ENCODE measurements around the gene IFRD2. TPM values are rescaled to one million over a fixed set of nuclear protein-coding genes. Genes with fewer than 3 reads are reported as not detected.

Gene IFRD2
- total and polyA plus RNA-seq, 2 of the 13 experiments (the other 11 are each of a cell fraction or from before 2014, with no cell fraction given) = 32.8 to 96.1 TPM

DNA sequence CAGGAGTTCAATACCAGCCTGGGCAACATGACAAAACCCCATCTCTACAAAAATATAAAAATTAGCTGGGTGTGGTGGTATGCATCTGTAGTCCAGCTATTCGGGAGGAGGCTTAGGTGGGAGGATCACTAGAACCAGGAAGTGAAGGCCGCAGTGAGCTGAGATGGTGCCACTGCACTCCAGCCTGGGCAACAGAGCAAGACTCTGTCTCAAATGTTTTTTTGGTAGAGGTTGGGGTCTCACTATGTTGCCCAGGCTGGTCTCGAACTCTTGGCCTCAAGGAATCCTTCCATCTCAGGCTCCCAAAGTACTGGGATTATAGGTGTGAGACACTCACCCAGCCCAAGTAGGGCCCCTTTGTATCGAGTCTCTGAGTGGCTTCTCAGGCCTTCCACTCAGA lies 1.9 kb upstream of the IFRD2 start (continued):
- TF ChIP-seq, protein P1, sequence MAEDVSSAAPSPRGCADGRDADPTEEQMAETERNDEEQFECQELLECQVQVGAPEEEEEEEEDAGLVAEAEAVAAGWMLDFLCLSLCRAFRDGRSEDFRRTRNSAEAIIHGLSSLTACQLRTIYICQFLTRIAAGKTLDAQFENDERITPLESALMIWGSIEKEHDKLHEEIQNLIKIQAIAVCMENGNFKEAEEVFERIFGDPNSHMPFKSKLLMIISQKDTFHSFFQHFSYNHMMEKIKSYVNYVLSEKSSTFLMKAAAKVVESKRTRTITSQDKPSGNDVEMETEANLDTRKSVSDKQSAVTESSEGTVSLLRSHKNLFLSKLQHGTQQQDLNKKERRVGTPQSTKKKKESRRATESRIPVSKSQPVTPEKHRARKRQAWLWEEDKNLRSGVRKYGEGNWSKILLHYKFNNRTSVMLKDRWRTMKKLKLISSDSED (CRISPR knock-in tag; IDR thresholded peaks at IDR 0.05) = no peak
- TF ChIP-seq ZC3H13 (CRISPR knock-in tag; IDR thresholded peaks at IDR 0.05) = no peak

DNA sequence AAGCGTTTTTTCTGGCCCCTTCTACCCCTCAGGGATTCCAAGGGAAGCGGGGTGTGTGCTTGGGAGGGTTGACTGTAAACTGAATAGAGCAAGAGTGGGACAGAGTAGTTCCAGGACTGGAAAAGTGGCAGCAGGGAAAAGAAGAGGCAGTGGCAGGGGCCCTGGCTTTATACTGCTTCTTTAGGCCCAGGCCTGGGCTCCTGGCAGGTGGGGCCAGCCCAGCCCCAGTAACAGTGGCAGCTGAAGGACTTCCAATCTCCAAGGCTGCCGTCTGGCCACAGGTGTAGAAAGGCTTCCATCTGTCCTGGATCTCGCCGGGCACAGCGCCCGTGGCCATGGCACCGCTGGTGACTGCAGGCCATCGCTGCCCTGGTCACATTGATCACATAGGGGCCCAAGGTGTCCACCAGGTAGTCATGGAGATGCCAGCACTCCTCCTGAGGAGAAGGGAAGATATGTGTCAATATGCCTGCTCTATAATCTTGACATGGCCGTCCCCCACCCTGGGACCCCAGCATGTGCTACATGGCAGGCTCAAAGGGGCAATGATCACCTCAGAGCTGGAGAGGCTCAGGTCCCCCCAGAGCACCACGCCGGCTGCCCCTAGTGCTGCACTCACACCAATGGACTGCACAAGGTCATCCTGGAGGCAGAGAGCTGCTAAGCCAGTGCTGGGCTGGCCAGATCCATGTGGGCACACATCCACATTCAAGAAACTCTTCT lies 1.0 kb upstream of the IFRD2 start:
- POLR2A ChIA-PET = interaction anchor here (1.2 to 3.4 kb wide), 8 partner anchors 9 to 91 kb away, joined by 4 to 36 read pairs (median 15); partner anchors contain the start of genes HYAL1 and LSMEM2
- Histone ChIP-seq H2AFZ (ENCODE audit: low read length) (no peak overlapping the region), H3K79me2 (ENCODE audit: insufficient read depth, low read length) (peaks cover 16% of the 10 kb centered on the region), H3K9ac (ENCODE audit: insufficient read depth, low read depth, low read length) (peak overlapping the region; percentile 82), H3K4me2 (ENCODE audit: low read depth, low read length) (peak overlapping the region; percentile 98), H3K27ac (ENCODE audit: extremely low read length, insufficient read depth, low read length) (peak overlapping the region; percentile 72), H3K36me3 (replicated peaks in 1 of 2; ENCODE audit: control insufficient read depth in 1 of 2, insufficient read depth in 2 of 2, low read length in 2 of 2) (peaks cover 19 to 25% of the 10 kb centered on the region in 2 experiments), H3K9me3 (ENCODE audit: low read length) (no peaks in the 10 kb centered on the region), H3K27me3 (ENCODE audit: control insufficient read depth in 1 of 2, insufficient read depth in 2 of 2, low read length in 2 of 2) (no peaks in the 10 kb centered on the region), H3K4me1 (ENCODE audit: insufficient read depth, low read length) (peaks cover 41% of the 10 kb centered on the region), H4K20me1 (ENCODE audit: insufficient read depth, low read length) (no peaks in the 10 kb centered on the region), H3K4me3 (replicated peaks in 1 of 3; ENCODE audit: insufficient read depth in 1 of 3, low read depth in 2 of 3, low read length in 3 of 3) (peak overlapping the region; percentile 46 to 85 (median 54))
- no peak for FAIRE-seq
- no peak for DNase-seq (ENCODE audit: low spot score)
- 49% methylated on average over 4 of the region's 12 CpGs for WGBS (ENCODE audit: low lambda C conversion rate)
- CTCF ChIA-PET (ENCODE audit: low intra/inter-chr PET ratio, low total read pairs) = interaction anchor here (1.9 kb wide), 1 partner anchor 31 kb away, joined by 4 read pairs; no protein-coding TSS in a partner anchor
- intact Hi-C loops (cut with micrococcal nuclease; ENCODE audit: unreplicated experiment) (no loop called here), in situ Hi-C loops (cut with HindIII; ENCODE audit: extremely low pct_ligation_motif_present, low pct_unique_long_range_greater_than_20kb) (no loop called here)
- TF ChIP-seq ZC3H13 (CRISPR knock-in tag; IDR thresholded peaks at IDR 0.05) (0 out of 2 replicates have a peak, but pooled peaks have one; percentile 22), AHR (CRISPR knock-in tag; IDR thresholded peaks at IDR 0.05) (no peak), POLR2AphosphoS2 (IDR thresholded peaks at IDR 0.05; ENCODE audit: low read depth, low read length) (no peak)
- TF ChIP-seq, protein P2, sequence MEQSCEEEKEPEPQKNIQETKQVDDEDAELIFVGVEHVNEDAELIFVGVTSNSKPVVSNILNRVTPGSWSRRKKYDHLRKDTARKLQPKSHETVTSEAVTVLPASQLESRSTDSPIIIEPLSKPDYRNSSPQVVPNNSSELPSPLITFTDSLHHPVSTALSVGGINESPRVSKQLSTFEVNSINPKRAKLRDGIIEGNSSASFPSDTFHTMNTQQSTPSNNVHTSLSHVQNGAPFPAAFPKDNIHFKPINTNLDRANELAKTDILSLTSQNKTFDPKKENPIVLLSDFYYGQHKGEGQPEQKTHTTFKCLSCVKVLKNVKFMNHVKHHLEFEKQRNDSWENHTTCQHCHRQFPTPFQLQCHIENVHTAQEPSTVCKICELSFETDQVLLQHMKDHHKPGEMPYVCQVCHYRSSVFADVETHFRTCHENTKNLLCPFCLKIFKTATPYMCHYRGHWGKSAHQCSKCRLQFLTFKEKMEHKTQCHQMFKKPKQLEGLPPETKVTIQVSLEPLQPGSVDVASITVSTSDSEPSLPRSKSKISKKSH (CRISPR knock-in tag; IDR thresholded peaks at IDR 0.05; ENCODE audit: borderline replicate concordance) = 0 out of 2 replicates have a peak, but pooled peaks have one; percentile 35
- TF ChIP-seq, protein P3, sequence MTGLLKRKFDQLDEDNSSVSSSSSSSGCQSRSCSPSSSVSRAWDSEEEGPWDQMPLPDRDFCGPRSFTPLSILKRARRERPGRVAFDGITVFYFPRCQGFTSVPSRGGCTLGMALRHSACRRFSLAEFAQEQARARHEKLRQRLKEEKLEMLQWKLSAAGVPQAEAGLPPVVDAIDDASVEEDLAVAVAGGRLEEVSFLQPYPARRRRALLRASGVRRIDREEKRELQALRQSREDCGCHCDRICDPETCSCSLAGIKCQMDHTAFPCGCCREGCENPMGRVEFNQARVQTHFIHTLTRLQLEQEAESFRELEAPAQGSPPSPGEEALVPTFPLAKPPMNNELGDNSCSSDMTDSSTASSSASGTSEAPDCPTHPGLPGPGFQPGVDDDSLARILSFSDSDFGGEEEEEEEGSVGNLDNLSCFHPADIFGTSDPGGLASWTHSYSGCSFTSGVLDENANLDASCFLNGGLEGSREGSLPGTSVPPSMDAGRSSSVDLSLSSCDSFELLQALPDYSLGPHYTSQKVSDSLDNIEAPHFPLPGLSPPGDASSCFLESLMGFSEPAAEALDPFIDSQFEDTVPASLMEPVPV (CRISPR knock-in tag; IDR thresholded peaks at IDR 0.05) = 0 out of 2 replicates have a peak, but pooled peaks have one; percentile 41
- no TSS peak for BruUV-seq (replicated peaks)
- ATAC-seq = peak; percentile 2; the same call in 1 of the 3 replicates

All from HepG2 (cell line).